ENCODE data around the gene SRA1.

GRCh38 chr5:140557965-140558364 lies 692 bp upstream of the SRA1 start:
- TF ChIP-seq POLR2A (IDR thresholded peaks at IDR 0.05) (no peak), CTCF (IDR thresholded peaks at IDR 0.05) (no peak), EP300 (IDR thresholded peaks at IDR 0.05) (no peak)
